HG03432 (cell line): ENCODE results near the gene RAPGEF1.
"Not testable (repeated sequence)": the region's sequence is repeated elsewhere in the genome, so short reads cannot be mapped to it uniquely, and the experiment has no call there.

ENCODE experiments used
- ATAC-seq: cut with Tn5 transposase; IDR thresholded peaks from one replicate; pipeline ENCODE4 v1.9.1; 2021; ENCODE audit warnings: mild to moderate bottlenecking, moderate library complexity; ENCODE audit not compliant: unreplicated experiment

RAPGEF1 gene

DNA sequence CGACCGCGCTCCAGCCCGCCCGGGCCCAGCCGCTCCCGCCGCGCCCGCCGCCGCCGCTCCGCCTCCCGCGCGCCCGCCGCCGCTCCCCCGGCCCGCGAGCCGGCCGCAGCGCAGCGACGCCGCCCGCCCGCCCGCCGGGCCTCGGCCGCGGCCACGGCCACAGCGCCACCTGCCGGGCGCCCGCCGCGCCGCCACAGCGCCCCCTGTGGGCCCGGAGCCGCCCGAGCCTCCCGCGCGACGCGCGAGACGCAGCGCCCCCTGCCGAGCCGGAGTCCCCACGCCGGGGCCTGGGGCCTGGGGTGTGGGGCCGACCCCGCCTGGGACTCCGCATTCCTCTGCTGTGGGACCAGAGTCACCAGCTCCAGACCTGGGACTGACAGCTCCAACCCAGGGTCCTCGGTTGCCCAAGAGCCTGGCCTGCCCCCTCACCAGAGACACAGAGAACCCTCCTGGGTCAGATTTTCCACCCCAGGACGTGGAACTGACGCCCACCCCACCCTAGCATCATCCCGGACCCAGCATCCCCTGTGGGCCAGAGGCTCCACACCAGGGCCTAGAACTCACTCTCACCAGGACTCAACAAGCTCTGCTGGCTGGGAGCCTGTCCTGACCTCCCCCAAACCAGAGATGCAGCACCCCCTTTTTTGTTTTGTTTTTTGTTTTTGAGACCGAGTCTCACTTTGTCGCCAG, at the start of gene RAPGEF1:
Gene RAPGEF1 (minus strand): TSS at position 118 of the 690 bp plus-strand sequence. CDS start 246 bp downstream, outside the sequence.
- ATAC-seq, result peak; percentile 60

DNA sequence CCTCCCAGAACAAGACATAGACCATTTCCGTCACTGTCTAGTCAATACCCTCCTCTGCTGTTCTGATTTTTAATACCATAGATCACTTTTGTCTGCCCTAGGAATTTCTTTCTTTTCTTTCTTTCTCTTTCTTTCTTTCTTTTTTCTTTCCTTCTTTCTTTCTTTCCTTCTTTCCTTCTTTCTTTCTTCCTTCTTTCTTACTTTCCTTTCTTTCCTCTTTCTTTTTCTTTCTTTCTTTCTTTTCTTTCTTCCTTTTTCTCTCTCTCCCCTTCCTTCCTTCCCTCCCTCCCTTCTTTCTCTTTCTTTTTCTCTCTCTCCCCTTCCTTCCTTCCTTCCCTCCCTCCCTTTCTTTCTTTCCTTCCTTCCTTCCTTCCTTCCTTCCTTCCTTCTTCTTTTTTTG, 49.0 kb upstream of the RAPGEF1 start:
- ATAC-seq, result no peak

- ATAC-seq, result no peak
These were observed 48.0 kb upstream of the RAPGEF1 start for GRCh38 chr9:131787838-131788237.

DNA sequence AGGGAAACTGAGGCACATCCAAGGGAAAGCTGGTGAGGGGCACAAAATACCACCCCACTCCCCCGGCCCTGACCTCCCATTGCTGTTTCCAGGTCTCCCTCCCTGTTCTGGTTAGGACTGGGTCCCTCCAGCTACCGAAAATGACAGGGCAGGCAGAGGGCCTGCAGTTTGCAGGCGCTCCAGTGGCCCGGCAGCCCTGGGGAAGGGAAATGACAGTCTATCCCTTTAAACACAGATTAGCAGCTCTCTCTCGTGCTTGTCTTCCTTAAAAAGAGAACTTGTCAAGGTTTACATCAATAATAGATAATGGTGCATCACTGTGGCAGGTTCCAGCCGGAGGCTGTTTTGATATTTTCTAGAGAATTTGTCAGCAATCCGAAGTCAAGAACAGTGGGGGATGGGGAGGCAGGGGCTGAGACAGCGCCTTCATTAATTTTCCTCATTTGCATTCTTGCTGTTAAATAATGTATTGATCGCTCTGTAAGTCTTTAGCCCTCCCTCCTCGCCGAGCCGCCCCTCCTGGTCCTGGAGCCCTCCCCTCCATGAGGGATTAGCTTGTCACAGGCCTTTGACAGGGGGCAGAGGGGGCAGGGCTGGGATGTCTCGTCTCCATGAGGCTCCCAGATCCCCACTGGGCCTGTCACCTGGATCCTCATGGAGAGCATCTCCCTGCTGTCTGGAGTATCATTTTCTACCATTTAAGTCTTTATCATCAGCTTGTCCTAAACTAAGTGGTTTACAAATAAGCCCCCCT, 45.0 kb upstream of the RAPGEF1 start:
- ATAC-seq, result no peak

DNA sequence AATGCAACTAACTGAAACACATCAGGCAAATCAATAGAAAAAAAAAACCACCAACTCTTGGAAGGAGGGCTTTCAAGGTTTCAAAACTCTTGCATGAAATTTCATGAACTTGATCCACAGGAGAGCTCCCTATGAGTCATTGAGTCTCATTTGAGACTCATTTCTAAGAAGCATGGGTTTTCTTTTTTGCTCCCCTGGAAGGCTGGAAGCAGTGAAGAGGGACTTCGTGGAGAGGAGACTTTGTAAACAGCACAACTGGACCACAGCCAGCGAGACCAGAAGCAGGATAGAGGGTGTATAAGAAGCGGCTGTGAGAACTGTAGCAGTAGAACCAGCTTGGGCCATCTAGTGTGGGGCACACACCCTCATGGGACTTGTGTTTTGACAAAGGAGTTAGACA, 41.2 kb upstream of the RAPGEF1 start:
- ATAC-seq, result no peak

DNA sequence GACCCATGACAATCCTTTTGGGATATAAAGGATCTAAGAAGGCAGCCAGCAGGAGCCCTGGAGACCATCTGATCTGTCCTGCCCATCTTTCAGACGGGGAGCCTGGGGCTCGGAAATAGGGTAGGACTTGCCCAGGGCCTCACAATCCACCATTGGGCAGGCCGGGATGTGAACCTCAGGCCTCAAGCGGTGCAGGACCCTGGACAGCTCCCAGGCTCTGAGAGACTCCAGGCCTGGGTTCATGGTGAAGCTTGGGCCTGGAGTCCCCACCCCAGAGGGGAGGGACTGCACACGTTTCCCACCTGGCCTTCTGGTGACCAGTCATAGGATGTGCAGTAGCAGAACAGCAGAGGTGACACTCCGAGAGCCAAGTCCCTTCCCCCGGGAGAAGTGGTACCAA, 36.6 kb upstream of the RAPGEF1 start:
- ATAC-seq, result no peak

DNA sequence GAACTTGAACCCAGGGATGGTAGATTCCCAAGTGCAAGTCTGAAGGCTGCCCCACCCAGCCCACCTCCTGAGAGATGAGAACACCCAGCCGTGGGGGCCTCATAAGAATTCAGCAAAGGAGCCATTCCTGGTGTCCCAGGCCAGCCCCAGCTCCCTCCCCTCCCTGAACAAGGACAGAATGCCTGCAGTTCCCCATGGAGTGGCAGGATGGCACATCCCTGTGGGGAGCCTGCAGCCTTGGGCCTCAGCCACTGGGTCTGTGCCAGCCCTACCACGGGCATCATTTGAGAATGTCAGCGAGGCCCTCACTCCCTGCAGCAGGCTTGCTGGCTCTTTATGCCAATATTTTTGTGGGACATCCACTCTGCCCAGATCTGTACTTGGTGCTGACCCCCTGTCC, 36.2 kb upstream of the RAPGEF1 start:
- no peak for ATAC-seq

DNA sequence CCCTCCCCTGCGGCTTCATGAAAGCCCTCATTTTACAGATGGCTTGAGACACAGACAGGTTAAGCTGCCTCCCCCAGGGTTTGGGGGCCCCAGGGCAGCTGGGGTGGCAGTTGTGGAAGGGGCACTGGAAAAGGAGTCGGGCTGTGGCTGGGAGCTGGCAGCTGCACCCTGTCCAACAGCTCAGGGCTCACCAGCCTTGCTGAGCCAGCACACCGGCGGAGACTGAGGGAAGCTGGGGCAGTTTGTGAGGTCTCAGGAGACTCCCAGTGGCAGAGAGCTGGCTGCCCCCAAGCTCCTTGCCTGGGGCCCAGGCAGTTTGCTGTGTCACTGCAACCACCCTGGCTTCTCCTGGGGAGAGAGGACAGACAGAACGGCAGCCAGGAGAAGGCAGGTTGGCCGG, 34.8 kb upstream of the RAPGEF1 start:
- ATAC-seq, result no peak

DNA sequence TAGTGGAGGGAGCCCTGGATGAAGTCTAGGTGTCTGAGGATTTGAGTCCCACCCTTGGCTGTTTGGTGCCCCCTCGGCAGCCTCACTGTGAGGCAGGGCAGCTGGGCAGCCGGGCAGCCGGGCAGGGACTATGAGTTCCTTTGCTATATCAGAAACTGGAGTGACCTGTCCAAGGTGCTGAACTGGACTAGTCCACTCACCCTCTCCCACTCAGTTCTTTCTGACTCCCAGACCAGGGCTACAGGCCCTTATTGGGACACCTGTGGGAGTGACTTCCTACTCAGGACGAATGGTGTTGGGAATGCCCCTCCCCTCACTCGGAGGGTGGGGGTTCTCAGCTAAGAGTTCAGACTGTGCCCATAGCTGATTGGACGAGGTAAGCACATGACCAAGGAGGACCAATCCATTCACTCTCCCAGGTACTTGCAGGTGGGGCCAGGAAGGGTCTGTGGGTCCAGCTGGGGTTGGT, 34.1 kb upstream of the RAPGEF1 start:
- ATAC-seq, result no peak

- no peak for ATAC-seq
These were observed 33.1 kb upstream of the RAPGEF1 start for GRCh38 chr9:131772940-131773339.

- no peak for ATAC-seq
These were observed 31.8 kb upstream of the RAPGEF1 start for GRCh38 chr9:131771646-131772045.

GRCh38 chr9:131769361-131769760, 29.5 kb upstream of the RAPGEF1 start:
- ATAC-seq, result no peak

DNA sequence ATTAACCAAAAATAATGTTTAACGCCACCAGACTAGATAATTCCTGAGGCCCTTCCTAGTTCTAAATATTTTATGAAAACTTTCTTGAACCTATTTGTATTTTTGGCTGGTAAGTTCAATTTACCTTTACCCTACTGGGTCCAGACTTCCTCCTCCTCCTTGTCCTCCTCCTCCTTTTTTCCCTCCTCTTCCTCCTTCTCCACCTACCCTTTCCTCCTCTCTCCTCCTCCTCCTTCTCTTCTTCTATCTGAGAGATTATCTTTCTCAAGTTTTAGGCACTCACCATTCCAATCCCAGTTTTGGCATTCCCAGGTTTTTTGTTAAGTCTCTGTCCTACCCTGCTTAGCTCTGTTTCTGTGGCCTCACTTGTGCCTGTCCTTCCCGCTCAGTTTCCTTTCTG, 24.7 kb upstream of the RAPGEF1 start:
- ATAC-seq, result no peak

DNA sequence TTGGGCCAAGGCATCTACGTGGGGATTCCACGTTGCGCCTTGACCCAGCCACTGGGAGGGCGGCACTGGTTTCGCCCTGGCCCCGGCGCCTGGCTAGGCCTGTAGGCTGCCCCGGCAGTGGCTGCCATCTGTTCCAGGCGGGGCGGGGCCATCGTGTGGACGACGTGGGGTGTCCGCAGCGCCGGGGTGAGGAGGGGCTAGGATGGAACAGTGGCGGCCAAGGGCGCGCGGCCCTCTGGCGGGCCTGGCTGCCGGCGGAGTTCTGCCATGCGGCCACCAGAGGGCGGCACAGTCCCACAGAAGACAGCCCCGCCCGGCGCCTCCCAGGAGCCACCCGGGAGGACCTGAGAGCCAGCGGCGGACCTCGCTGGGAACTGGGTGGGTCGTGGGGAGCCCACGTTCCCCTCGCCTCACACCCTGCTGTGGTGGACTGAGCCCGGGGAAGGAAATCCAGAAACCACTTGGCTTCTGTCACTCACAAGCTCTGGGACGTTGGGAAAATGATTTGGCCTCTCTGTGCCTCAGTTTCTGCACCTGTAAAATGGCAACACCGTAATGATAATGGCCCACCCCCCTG, 22.6 kb upstream of the RAPGEF1 start:
- ATAC-seq, result peak; percentile 63

- ATAC-seq, result no peak
These were observed 19.3 kb upstream of the RAPGEF1 start for GRCh38 chr9:131759017-131759647.

GRCh38 chr9:131757549-131757948, 17.7 kb upstream of the RAPGEF1 start:
- ATAC-seq, result no peak

- peak; percentile 52 for ATAC-seq
These were observed 15.8 kb upstream of the RAPGEF1 start for GRCh38 chr9:131755541-131756198.

DNA sequence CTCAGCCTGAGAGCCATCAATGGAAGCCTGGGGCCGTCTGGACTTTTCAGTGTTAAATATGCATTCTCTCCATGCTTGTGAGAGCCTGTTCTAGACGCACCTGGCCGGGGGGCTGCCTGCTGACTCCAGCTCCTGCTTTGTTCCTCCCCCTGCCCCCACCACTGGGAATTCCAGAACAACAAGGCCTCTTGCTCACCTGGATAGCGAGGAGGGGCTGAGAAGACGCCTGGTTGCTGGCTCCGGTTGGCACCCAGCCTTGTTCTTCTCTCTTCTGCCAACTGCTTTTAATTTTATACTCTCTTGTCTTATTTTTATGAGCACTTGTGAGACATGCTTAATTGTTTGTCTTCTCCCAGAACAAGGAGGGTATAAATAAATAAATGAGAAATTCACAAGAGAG, 15.0 kb upstream of the RAPGEF1 start:
- no peak for ATAC-seq

DNA sequence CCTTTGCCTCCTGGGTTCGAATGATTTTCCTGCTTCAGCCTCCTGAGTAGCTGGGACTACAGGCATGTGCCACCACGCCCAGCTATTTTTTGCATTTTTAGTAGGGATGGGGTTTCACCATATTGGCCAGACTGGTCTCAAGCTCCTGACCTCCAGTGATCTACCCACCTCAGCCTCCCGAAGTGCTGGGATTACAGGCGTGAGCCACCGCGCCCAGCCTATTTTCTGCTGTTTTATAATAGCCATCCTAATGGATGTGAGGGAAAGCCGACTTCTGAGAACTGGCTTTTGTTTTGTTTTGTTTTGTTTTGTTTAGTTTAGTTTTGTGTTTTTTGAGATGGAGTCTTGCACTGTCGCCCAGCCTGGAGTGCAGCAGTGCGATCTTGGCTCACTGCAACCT, 13.9 kb upstream of the RAPGEF1 start:
- not testable (repeated sequence) for ATAC-seq

DNA sequence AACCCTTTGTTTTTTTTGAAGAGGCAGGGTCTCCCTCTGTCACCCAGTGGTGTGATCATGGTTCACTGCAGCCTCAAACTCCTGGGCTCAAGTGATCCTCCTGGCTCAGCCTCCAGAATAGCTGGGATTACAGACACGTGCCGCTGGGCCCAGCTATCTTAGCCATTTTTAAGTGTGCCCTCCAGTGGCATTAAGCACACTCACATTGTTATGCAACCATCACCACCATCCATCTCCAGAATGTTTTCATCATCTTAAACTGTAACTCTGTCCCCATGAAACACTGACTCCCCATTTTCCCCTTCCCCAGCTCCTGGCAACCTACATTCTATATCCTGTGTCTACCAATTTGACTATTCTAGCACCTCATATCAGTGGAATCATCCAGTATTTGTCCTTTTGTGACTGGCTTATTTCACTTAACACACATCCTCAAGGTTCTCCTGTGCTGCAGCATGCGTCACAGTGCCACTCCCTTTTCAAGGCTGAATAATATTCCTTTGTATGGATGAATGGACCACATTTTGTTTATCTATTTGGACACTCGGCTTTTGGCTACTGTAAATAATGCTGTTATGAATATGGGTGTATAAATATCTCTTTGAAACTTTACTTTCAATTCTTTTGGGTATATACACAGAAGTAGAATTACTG, 12.5 kb upstream of the RAPGEF1 start:
- ATAC-seq, result no peak
